ENCODE results near the gene ST6GALNAC5.

GRCh38 chr1:76861149-76861548 is 6.1 kb upstream of the ST6GALNAC5 start:
- TF ChIP-seq ZNF891 (CRISPR knock-in tag; IDR thresholded peaks at IDR 0.05) (no peak), CHD2 (IDR thresholded peaks at IDR 0.05; ENCODE audit: low read depth, low read length) (no peak), ZNF224 (CRISPR knock-in tag; IDR thresholded peaks at IDR 0.05) (no peak), NFIC (IDR thresholded peaks at IDR 0.05; ENCODE audit: low read length) (no peak), CSRNP2 (CRISPR knock-in tag; conservative IDR thresholded peaks at IDR 0.05; ENCODE audit: low read depth) (no peak), ZNF572 (CRISPR knock-in tag; IDR thresholded peaks at IDR 0.05) (no peak), GFI1 (CRISPR knock-in tag; IDR thresholded peaks at IDR 0.05; ENCODE audit: borderline replicate concordance) (no peak), FOXK1 (CRISPR knock-in tag; IDR thresholded peaks at IDR 0.05; ENCODE audit: borderline replicate concordance, low read depth) (no peak), ZNF44 (CRISPR knock-in tag; IDR thresholded peaks at IDR 0.05) (no peak), CTCF (CRISPR knock-in tag; IDR thresholded peaks at IDR 0.05) (no peak), PHF8 (CRISPR knock-in tag; IDR thresholded peaks at IDR 0.05) (no peak), RAD21 (CRISPR knock-in tag; IDR thresholded peaks at IDR 0.05) (no peak), SOX13 (IDR thresholded peaks at IDR 0.05) (no peak), SOX13 (CRISPR knock-in tag; conservative IDR thresholded peaks at IDR 0.05 in 1 of 2, IDR thresholded peaks at IDR 0.05 in 1 of 2) (no peak)

All from HepG2 (cell line).